ENCODE results near the gene MAPK9. TPM values are rescaled to one million over a fixed set of nuclear protein-coding genes. Genes with fewer than 3 reads are reported as not detected.

The MAPK9 gene
- total and polyA plus RNA-seq, 11 donors = 15.2 to 51.3 (median 41.2) TPM

Other genes starting within 250 kb of the MAPK9 start
- gene RNF130, start 220.3 kb downstream of the MAPK9 start, total RNA-seq = 10 to 100 TPM; 34.4 to 76.2 (median 40.5) TPM
- 10 to 100 TPM; 26.3 to 32.3 TPM for gene RNF130, start 220.3 kb downstream of the MAPK9 start, polyA plus RNA-seq
- under 1 TPM in 5 of 9 donors, not detected in 4; 0.16 to 0.75 (median 0.23) TPM for gene RASGEF1C, start 82.9 kb downstream of the MAPK9 start, total RNA-seq
- gene RASGEF1C, start 82.9 kb downstream of the MAPK9 start, polyA plus RNA-seq = under 1 TPM; 0.14 to 0.19 TPM
- 10 to 100 TPM in 4 of 9 donors, 1 to 10 TPM in 5; 3.7 to 33.9 (median 8.5) TPM for gene GFPT2, start 61.3 kb upstream of the MAPK9 start, total RNA-seq
- gene GFPT2, start 61.3 kb upstream of the MAPK9 start, polyA plus RNA-seq = 1 to 10 TPM; 4.1 to 9.9 TPM
- gene CNOT6, start 202.3 kb upstream of the MAPK9 start, total RNA-seq = 10 to 100 TPM in 7 of 9 donors, 1 to 10 TPM in 2; 8.1 to 18.8 (median 13.0) TPM
- gene CNOT6, start 202.3 kb upstream of the MAPK9 start, polyA plus RNA-seq = 10 to 100 TPM in 1 of 2 donors, 1 to 10 TPM in 1; 3.1 to 12.3 TPM

Measured in heart left ventricle (tissue), 11 donors.